Muscle of back (tissue), 11 donors: Measurements from ENCODE around the gene SETD1B. TPM values are rescaled to one million over a fixed set of nuclear protein-coding genes. Genes with fewer than 3 reads are reported as not detected.
"Not testable (repeated sequence)": the region's sequence is repeated elsewhere in the genome, so short reads cannot be mapped to it uniquely, and the experiment has no call there.

Experiments used
- DNase-seq, 3 donors: peaks; one replicate each; pipeline versions ENCODE4 v3.0.0 to v3.0.0-alpha.2; 2013
- polyA plus RNA-seq, 10 donors: library from polyadenylated mRNA; unstranded; fragments of 120-200 nt; gene quantifications; one replicate each; pipeline ENCODE4 v1.2.1, GENCODE V29; 2013; ENCODE audit not compliant: insufficient read length in 10 of 10

The SETD1B gene
- polyA plus RNA-seq, 10 donors, result 6.6 to 11.2 (median 8.7) TPM

DNA sequence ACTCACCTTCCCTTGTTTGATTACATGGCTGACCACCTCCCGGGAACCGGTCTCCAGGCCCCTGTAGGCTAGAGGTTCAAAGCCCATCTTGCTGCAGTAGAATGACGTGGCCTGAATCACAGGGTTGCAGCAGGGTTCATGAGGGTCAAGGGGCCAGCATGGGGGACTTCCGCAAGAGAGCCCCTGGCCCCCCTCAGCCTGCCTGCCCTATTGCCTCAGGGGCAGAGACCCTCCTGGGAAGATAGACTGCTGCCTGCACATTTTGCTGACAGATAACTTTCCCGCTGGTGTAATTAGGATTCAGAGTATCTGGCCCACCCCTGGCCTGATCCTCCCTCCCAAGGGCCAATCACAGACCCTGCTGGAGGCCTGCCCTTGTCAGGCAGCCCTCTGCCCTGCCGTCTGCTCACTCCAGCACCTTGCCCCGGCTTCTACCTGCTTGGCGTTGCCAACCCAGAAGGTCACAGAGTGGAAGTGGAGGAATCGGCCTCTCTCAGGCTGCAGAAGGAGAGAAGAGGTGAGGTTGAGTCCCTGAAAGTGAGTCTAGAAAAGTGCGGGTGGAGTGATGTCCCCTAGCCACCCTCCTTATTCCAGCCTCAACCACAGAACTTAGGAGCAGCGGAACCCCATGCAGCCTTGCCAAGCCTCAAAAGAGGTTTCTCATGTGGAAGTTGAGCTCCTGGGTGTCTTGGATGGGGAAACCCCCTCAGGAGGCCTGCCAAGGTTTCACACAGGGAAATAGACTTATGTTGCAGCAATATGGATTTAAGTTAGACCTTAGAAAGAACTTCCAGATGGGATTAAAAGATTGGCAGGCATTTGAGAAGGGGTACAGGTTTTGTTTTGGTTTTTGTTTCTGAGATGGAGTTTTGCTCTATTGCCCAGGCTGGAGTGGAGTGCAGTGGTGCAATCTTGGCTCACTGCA, 53.8 kb downstream of the SETD1B start:
- no peak for DNase-seq

DNA sequence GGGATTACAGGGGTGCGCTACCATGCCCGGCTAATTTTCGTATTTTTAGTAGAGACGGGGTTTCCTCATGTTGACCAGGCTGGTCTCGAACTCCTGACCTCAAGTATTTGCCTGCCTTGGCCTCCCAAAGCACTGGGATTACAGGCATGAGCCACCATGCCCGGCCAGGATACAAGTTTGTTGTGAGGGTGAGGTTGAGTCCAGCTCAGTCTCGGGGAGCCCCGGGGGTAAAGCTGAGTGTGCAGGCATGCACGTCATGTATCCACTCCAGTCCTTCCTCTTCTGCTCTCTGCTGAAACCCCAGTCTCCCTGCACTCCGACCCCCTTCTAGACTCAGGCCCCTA, 54.5 kb downstream of the SETD1B start:
- DNase-seq, result no peak

DNA sequence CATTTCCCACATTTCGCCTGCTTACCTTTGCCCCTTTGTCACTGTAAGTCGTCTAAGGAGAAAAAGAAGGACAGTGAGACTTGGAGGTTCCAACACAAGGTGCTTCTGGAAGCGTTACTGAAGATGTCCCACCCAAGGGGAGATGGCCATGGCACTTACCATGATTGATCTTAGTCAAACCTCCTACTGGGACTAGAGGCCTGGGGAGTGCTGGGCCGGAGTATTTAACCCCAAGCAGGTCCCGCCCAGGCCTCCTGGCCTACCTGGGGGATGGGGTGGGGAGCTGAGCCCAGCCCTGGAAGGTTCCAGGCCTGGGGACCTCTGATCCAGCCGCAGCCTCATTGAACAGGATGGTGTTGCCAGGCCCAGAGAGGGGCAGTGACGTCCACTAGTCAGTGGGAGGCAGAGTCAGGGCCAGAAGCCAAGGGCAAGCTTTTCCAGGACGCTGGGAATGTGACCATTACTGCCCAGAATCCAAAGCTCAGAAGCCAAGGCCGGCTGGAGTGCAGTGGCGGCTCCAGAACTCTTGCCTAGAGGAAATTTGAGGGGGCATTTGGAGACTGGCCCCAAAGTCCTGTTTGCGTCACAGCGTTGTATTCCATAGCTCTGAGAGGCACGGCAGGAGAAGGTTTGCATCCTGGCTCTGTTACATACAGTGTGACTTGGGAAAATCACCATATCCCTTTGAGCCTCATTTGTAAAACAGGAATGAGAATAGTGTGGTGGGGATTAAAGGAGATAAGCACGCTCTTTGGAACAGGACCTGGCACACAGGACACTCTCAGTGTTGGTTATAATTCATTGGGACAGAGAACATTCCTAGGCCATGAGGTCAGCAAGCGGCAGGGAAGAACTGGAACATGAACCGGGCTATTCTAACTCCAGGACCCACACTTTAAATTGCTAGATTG, 55.1 kb downstream of the SETD1B start, which contains the start of gene HPD:
Gene HPD, minus strand, starts transcription at position 198 of the 911 bp plus-strand sequence. Its CDS starts 36 bp downstream, at position 162.
- peak; percentile 49 to 70 (median 51) for DNase-seq

DNA sequence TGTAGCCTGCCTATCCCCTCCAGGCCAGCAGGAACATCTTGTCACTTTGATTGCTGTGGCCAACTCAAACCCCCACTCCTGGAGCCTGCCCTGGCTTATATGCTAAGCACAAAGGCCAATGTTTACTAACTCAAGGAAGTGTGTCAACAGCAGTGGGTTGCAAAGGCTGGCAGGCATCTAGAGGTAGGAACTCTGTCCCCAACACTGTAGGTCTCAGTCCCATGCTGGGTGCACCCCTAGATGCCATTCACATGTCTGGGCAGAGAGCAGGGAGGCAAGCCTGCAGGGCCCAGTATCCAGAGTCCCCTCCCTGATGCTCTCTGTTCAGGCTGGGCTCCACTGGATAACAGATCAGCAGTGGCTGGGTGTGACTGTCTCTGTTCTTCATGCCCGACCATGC, 56.4 kb downstream of the SETD1B start:
- DNase-seq, result no peak

DNA sequence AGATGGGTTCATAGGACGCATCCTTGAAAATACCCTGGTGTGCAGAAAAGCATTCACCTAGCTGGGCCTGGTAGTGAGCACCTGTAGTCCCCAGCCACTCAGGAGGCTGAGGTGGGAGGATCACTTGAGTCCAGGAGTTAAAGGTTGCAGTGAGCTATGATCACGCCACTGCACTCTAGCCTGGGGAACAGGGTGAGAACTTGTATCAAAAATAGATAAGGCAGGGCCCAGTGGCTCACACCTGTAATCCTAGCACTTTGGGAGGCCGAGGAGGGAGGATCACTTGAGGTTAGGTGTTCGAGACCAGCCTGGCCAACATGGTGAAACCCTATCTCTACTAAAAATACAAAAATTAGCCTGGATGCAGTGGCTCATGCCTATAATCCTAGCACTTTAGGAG, 56.9 kb downstream of the SETD1B start:
- DNase-seq, result not testable (repeated sequence)

DNA sequence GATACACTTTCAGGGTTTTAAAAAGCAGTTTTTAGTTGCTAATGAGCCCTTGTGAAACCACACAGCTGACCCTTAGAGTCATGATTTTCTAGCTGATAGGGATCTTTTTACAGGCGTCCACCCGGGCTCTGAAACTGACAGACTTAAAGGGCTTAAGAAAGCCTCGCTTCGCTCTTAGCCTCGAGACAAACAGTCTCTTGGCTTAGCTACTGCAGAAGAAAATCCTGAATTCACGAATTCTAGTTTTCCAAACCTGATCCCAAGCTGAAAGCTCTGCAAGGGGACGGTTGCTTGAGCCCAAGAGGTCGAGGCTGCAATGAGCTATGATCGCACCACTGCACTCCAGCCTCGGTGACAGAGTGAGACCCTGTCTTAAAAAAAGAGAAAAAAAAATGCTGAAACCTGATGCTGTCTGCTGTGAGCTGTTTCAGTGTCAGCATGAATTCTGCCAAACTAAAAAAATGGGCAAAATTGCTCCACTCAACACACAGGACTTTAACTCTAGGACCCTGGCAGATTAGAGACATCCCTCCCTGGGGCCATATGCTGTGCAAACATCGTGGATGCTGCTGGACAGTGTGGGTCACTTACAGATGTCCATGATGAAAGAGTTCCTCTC, 57.9 kb downstream of the SETD1B start:
- peak; percentile 9 to 53 (median 16) for DNase-seq

DNA sequence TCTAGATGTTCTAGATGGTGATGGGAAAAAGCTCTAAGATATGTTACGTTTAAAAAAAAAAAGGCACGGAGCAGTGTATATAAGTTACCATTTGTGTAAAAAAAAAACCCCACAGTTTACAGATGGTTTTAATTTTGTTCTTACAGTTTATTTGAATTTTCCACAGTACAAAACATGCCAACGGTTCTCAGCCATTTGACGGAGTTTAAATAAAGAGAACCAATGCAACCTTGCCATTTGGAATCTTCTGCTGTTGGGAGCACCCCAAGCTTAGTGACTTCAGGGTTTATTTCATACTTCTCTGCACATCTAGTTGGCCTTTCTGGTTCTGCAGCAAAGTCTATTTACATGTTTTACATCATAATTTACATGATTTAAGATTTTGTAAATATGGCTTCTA, 62.5 kb downstream of the SETD1B start:
- DNase-seq, result peak in 2 of 3 donors; percentile 38 to 56

DNA sequence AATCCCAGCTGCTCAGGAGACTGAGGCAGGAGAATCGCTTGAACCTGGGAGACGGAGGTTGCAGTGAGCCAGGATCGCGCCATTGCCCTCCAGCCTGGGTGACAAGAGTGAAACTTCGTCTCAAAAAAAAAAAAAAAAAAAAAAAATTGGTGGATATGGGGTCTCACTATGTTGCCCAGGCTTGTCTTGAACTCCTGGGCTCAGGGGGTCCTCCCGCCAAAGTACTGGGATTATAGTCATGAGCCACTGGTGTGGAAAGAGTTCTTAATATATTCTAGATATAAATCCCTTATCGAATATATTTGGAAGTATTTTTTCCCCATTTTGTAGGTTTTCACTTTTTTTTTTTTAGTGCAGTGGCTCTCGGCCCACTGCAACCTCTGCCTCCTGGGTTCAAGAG, 65.4 kb downstream of the SETD1B start:
- DNase-seq, result not testable (repeated sequence)

DNA sequence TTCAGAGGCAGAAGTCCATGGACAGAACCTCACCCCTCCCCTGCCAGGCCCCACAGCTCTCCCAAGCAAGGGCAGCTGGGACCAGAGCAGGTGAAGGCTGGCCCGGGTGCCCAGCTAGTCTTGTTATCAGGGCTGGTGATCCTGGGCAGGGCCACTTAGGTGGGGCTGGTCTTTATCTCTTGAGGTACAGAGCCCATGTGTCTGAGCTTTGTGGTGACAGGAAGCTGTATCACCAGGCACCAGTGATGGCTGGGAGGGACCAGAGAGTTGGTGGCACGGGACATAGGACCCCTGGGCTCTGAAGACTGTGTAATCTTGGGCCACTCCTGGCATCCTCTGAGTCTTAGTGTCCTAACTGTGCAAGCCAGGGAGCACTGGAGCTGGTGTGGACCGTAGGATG, 67.7 kb downstream of the SETD1B start:
- no peak for DNase-seq

DNA sequence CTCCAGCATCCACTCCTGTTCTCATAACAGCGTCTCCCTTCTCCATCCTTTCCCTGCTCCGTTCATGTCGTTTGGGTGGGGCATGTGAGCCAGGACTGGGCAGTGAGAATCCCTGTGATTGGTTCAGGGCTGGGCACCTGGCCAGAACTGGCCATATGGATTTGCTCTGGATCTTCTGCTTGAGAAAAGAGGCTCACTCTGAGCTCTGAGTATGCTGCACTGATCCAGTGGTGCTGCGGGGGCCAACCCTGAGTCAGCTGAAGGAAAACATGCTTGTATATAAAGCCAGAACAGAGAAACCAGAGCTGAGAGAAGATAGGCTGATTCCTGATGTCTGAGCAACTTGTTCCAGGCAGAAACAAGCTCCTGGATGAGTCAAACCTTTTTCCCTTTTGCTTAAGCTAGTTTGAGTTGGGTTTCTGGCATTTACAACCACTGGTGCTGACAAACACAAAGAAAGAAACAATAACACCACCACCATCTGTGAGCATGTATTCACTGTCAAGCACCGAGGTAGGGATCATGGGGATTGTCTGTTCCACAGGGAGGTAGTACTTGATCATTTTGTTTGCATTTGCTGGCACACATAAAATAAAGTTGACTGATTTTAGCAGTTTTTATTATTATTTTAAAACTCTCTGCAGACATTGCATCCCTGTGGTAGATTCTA, 68.9 kb downstream of the SETD1B start:
- DNase-seq, result peak; percentile 69 to 83 (median 76)

DNA sequence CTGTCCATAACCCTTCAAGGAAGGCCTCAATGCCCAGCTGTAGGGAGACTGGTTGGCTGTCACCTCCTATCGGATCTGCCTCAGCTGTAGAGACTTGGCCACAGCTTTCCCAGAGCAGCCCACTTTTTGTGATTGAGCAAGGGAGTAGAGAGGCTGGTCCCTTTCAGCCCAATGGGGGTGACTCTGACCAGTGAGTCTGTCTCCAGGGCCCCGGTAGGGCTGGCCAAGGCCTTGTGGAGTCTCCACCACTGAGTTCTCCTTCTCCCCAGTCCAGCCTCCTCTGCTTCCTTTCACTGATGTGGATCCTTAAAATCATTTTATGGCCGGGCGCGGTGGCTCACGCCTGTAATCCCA, 69.4 kb downstream of the SETD1B start:
- no peak for DNase-seq

DNA sequence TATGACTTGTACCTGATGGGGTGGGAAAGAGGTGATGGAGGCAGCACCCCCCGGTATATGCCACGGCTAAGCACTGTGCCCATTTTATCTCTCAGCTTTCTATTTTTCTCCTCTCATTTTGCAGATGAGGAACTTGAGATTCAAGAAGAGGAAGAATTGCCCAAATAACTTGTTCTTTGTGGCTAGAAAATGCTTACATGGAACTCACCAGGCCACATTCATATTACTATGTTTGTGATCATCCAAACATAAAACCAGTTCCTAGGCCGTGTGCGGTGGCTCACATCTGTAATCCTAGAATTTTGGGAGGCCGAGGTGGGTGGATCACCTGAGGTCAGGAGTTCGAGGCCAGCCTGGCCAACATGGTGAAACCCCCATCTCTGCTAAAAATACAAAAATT, 70.3 kb downstream of the SETD1B start:
- DNase-seq, result no peak

DNA sequence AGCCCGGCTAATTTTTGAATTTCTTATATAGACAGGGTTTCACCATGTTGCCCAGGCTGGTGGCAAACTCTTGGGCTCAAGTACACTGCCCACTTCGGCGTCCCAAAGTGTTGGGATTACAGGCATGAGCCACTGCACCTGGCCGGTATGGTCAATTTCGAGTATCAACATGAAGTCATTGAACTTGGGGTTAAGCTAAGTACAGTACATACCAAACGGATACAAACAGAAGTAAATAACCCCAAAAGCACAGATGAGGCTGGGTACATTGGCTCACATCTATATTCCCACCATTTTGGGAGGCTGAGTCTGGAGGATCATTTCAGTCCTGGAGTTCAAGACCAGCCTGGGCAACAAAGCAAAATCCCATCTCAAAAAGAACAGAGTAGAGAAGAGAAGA, 71.8 kb downstream of the SETD1B start:
- no peak for DNase-seq

DNA sequence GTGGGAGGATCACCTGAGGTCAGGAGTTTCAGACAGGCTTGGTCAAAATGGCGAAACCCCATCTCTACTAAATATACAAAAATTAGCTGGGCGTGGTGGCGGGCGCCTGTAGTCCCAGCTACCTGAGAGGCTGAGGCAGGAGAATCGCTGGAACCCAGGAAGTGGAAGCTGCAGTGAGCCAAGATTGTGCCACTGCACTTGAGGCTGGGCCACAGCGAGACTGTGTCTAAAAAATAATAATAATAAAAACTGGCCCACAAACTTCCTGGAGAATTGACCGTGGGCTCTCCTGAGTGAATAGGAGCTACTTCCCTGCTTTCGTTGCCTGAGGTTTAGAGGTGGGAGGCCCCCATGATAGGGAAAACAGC, 72.3 kb downstream of the SETD1B start:
- not testable (repeated sequence) for DNase-seq

Other genes with a start within 250 kb of the SETD1B start
- 10 to 100 TPM; 18.1 to 28.4 (median 24.4) TPM for gene KDM2B, start 223.0 kb upstream of the SETD1B start, polyA plus RNA-seq
- 10 to 100 TPM; 23.8 to 42.1 (median 35.7) TPM for gene ORAI1, start 177.5 kb upstream of the SETD1B start, polyA plus RNA-seq
- gene MORN3, start 134.4 kb upstream of the SETD1B start, polyA plus RNA-seq, result under 1 TPM; 0.12 to 0.74 (median 0.29) TPM
- gene TMEM120B, start 91.3 kb upstream of the SETD1B start, polyA plus RNA-seq, result 10 to 100 TPM; 10.6 to 22.9 (median 17.0) TPM
- 1 to 10 TPM; 1.3 to 4.6 (median 2.2) TPM for gene RHOF, start 10.3 kb upstream of the SETD1B start, polyA plus RNA-seq
- under 1 TPM in 2 of 10 donors, not detected in 8; 0.11 to 0.14 TPM for gene HPD, start 54.9 kb downstream of the SETD1B start, polyA plus RNA-seq
- 10 to 100 TPM; 33.4 to 56.1 (median 42.0) TPM for gene PSMD9, start 84.8 kb downstream of the SETD1B start, polyA plus RNA-seq
- gene CFAP251, start 114.6 kb downstream of the SETD1B start, polyA plus RNA-seq, result 1 to 10 TPM in 7 of 10 donors, under 1 TPM in 3; 0.54 to 2.2 (median 1.2) TPM
- 10 to 100 TPM; 12.5 to 17.5 (median 14.7) TPM for gene BCL7A, start 217.9 kb downstream of the SETD1B start, polyA plus RNA-seq